IPS-20b (cell line): ENCODE data around the gene ZP3.
"Not testable (repeated sequence)": the region's sequence is repeated elsewhere in the genome, so short reads cannot be mapped to it uniquely, and the experiment has no call there.

Experiments
- H3K27ac ChIP-seq: one replicate; pipeline ENCODE4 v1.5.1; 2013; ENCODE audit warnings: low read length
- H3K27me3 ChIP-seq: 2 replicates; pipeline ENCODE4 v1.6.1; 2013; ENCODE audit warnings: mild to moderate bottlenecking, low read length, inconsistent platforms; ENCODE audit not compliant: insufficient read depth
- H3K36me3 ChIP-seq: 2 replicates; pipeline ENCODE4 v1.6.1; 2013; ENCODE audit warnings: low read depth, mild to moderate bottlenecking, inconsistent platforms, low read length, moderate library complexity; ENCODE audit not compliant: insufficient read depth
- H3K4me1 ChIP-seq: 2 replicates; pipeline ENCODE4 v1.6.1; 2013; ENCODE audit warnings: mild to moderate bottlenecking, control low read depth, inconsistent platforms, low read length, moderate library complexity; ENCODE audit not compliant: insufficient read depth
- H3K4me3 ChIP-seq: 2 replicates; pipeline ENCODE4 v1.5.1; 2013; ENCODE audit warnings: mild to moderate bottlenecking, low read length, inconsistent platforms
- H3K9ac ChIP-seq: 2 replicates; pipeline ENCODE4 v1.6.1; 2013; ENCODE audit warnings: low read depth, mild to moderate bottlenecking, inconsistent platforms, low read length, moderate library complexity
- H3K9me3 ChIP-seq: 2 replicates; pipeline ENCODE4 v1.6.1; 2013; ENCODE audit warnings: mild to moderate bottlenecking, low read depth, low read length, inconsistent platforms; ENCODE audit not compliant: insufficient read depth

ZP3 gene

DNA sequence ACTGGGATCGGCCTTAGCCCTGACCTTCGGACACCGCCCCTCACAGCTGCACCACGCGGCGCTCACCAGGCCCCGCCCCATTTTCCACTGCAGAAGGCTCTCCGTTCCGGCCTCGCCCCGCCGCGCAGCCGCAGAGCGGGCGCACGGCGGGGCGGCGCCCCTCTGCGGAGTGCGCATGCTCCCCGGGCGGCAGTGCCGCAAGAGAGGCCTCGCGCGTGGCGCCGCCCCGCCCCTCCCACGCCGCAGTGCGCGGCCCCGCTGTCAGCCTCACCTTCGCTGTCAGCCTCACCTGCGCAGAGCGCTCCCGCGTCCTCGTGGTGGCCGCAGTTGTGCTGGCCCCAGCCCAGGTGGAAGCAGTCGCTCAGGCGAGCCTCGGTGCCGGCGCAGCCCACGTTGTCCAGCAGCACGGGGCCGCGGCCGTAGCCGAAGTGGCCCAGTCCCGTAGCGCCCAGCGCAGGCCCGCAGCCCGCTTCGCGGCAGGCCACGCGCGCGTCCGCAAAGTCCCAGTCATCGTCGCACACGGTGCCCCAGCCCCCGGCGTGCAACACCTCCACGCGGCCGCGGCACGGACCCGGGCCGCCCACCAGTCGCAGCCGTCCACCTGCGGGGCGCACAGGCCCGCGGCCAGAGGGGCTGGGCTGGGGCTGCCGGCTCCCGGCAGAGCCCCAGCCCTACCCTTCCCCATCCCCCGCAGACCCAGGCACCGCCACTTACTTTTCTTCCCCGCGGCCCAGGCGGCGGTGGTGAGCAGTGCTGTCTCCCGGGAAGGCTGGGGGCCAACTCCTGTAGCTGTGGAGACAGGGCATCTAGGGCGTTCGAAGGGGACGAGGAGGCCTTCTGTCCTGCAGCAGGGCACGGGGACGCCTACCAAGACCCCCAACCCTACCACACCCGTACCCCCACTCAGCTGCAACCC lies 31.4 kb upstream of the ZP3 start:
- peak overlapping the region; percentile 74 for H3K4me3 ChIP-seq
- peak overlapping the region; percentile 74; the same call in 1 of the 2 replicates for H3K9ac ChIP-seq
- peaks cover 8% of the 10 kb centered on the region; the same call in 1 of the 2 replicates for H3K4me1 ChIP-seq
- H3K36me3 ChIP-seq = no peaks in the 10 kb centered on the region
- H3K27ac ChIP-seq = no peak overlapping the region
- no peaks in the 10 kb centered on the region for H3K9me3 ChIP-seq
- H3K27me3 ChIP-seq = peaks cover 7% of the 10 kb centered on the region

DNA sequence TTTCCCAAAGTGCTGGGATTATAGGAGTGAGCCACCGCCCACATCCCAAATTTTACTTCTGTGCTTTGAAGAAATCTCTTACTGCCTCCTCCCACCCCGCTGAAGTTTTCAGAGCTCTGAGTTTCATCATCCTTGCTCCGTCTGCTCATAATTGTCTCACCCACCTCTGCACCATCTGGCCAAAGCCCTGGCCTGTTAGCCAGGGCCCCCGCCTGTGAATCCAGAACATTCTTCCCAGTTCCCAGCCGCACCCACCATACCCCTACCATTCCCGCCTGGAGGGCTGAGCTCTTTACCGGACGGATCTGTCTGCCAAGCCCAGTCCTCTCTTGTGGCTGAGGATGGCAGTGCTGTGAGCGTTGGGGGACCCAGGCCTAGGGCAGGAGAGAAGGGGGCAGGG lies 29.8 kb upstream of the ZP3 start:
- Histone ChIP-seq H3K9me3 (no peaks in the 10 kb centered on the region), H3K27me3 (peaks cover 7% of the 10 kb centered on the region), H3K36me3 (no peaks in the 10 kb centered on the region), H3K4me1 (no peaks in the 10 kb centered on the region; the same call in 1 of the 2 replicates), H3K9ac (no peak overlapping the region), H3K27ac (no peak overlapping the region), H3K4me3 (no peak overlapping the region)

DNA sequence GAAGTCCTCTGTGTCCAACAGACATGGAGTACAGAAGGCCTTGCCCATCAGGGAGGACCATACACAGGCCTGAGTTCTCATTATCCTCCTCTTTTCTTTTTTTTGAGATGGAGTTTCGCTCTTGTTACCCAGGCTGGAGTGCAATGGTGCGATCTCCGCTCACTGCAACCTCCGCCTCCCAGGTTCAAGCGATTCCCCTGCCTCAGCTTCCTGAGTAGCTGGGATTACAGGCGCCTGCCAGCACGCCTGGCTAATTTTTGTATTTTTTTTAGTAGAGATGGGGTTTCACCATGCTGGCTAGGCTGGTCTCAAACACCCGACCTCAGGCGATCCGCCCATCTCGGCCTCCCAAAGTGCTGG lies 29.2 kb upstream of the ZP3 start:
- H3K36me3 ChIP-seq, H3K4me1 ChIP-seq, H3K9me3 ChIP-seq, H3K4me3 ChIP-seq, H3K27me3 ChIP-seq, H3K27ac ChIP-seq, H3K9ac ChIP-seq: not testable (repeated sequence)

- no peak overlapping the region for H3K9ac ChIP-seq
- peaks cover 7% of the 10 kb centered on the region for H3K27me3 ChIP-seq
- H3K9me3 ChIP-seq = no peaks in the 10 kb centered on the region
- H3K4me3 ChIP-seq = no peak overlapping the region
- H3K27ac ChIP-seq = no peak overlapping the region
- H3K36me3 ChIP-seq = no peaks in the 10 kb centered on the region
- H3K4me1 ChIP-seq = no peaks in the 10 kb centered on the region; the same call in 1 of the 2 replicates
Observed at GRCh38 chr7:76395965-76396726, 28.6 kb upstream of the ZP3 start.

- no peaks in the 10 kb centered on the region; the same call in 1 of the 2 replicates for H3K4me1 ChIP-seq
- H3K9ac ChIP-seq = no peak overlapping the region
- no peak overlapping the region for H3K4me3 ChIP-seq
- no peaks in the 10 kb centered on the region for H3K36me3 ChIP-seq
- H3K27me3 ChIP-seq = peaks cover 7% of the 10 kb centered on the region
- no peak overlapping the region for H3K27ac ChIP-seq
- H3K9me3 ChIP-seq = no peaks in the 10 kb centered on the region
Observed at GRCh38 chr7:76396864-76397263, 27.9 kb upstream of the ZP3 start.

DNA sequence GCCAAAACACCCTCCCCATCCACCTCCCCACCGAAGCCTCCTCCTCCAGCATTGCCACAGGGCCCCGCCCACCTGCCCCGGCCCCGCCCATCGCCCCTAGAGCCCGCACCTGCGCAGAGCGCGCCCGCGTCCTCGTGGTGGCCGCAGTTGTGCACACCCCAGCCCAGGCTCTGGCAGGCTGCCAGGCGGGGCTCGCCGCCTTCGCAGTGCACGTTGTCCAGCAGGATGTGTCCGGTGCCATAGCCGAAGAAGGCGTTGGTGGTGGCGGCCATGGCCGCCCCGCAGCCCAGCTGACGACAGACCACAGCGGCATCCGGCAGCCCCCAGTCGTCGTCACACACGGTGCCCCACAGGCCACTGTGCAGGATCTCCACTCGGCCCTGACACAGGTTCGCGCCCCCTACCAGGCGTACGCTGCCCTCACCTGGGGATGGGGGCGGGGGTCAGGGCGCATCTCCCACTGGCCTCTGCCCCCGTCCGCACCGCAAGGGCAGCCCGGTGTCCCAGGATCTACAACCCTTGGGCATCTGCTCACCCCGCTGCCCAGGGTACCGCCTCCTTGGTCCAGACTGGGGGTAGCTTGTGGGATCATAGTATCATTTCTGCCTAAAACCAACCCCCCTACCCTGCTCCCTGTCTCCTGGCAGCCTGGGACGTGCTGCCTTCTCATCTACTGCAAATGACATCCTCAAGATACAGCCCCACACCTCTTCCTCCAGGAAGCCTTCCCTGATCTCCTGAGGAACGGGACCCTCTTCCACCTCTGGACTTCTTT lies 27.2 kb upstream of the ZP3 start:
- H3K9ac ChIP-seq = no peak overlapping the region
- H3K27me3 ChIP-seq = peaks cover 7% of the 10 kb centered on the region
- H3K9me3 ChIP-seq = no peaks in the 10 kb centered on the region
- H3K4me1 ChIP-seq = no peaks in the 10 kb centered on the region; the same call in 1 of the 2 replicates
- no peak overlapping the region for H3K27ac ChIP-seq
- no peak overlapping the region for H3K4me3 ChIP-seq
- no peaks in the 10 kb centered on the region for H3K36me3 ChIP-seq

- Histone ChIP-seq H3K4me1 (no peaks in the 10 kb centered on the region; the same call in 1 of the 2 replicates), H3K36me3 (no peaks in the 10 kb centered on the region), H3K4me3 (no peak overlapping the region), H3K9ac (no peak overlapping the region), H3K27me3 (peaks cover 7% of the 10 kb centered on the region), H3K9me3 (no peaks in the 10 kb centered on the region), H3K27ac (no peak overlapping the region)
Observed at GRCh38 chr7:76400248-76400647, 24.5 kb upstream of the ZP3 start.

GRCh38 chr7:76403097-76403496 lies 21.7 kb upstream of the ZP3 start:
- not testable (repeated sequence) for H3K27me3 ChIP-seq, H3K36me3 ChIP-seq, H3K9me3 ChIP-seq, H3K4me1 ChIP-seq, H3K27ac ChIP-seq, H3K9ac ChIP-seq, H3K4me3 ChIP-seq

DNA sequence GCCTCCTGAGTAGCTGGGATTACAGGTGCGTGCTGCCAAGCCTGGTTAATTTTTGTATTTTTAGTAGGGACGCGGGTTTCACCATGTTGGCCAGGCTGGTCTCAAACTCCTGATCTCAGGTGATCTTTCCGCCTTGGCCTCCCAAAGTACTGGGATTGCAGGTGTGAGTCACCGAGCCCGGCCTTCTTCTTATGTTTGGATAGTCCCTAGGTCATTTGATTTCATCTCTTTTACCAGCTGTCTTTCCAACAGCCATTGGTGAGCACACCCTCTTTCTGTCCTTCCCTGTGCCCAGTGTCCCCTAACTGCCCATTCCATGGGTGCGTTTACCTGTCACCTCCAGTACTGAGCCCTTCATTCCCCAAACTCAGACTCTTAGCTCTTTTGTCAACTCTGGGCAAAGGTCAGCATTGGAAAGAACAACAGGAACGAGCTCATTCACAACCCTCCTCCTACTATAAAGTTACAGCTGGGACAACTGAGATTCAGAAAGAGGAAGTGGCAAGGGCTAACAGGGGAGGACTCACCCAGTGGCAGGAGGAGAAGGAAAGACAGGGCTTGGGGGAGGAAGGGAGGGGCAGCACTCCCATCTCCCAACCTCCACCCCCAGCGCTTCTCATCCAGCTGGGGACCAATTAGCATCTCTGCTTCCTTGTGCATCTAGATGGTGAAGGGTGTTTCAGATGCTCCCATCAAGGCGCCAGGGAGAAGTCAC lies 20.8 kb upstream of the ZP3 start:
- Histone ChIP-seq H3K9ac (no peak overlapping the region), H3K27me3 (no peaks in the 10 kb centered on the region), H3K36me3 (no peaks in the 10 kb centered on the region), H3K4me1 (no peaks in the 10 kb centered on the region), H3K9me3 (no peaks in the 10 kb centered on the region), H3K4me3 (no peak overlapping the region), H3K27ac (no peak overlapping the region)

GRCh38 chr7:76405738-76406137 lies 19.0 kb upstream of the ZP3 start:
- no peaks in the 10 kb centered on the region for H3K27me3 ChIP-seq
- H3K4me1 ChIP-seq = no peaks in the 10 kb centered on the region; the same call in 1 of the 2 replicates
- H3K4me3 ChIP-seq = no peak overlapping the region
- no peak overlapping the region for H3K9ac ChIP-seq
- H3K9me3 ChIP-seq = no peaks in the 10 kb centered on the region
- H3K36me3 ChIP-seq = no peaks in the 10 kb centered on the region
- H3K27ac ChIP-seq = no peak overlapping the region

GRCh38 chr7:76407718-76408117 lies 17.0 kb upstream of the ZP3 start:
- Histone ChIP-seq H3K4me3 (no peak overlapping the region), H3K4me1 (no peaks in the 10 kb centered on the region; the same call in 1 of the 2 replicates), H3K27me3 (no peaks in the 10 kb centered on the region), H3K9me3 (no peaks in the 10 kb centered on the region), H3K36me3 (no peaks in the 10 kb centered on the region), H3K27ac (no peak overlapping the region), H3K9ac (no peak overlapping the region)
